Stimulated activated CD8-positive, alpha-beta memory T cell treated with anti-CD3 and anti-CD28 coated beads, Interleukin-15, amount 100 ng/mL, for 4 hours (primary cell): ENCODE measurements around the gene GTF2IRD1.
"Not testable (repeated sequence)": the region's sequence is repeated elsewhere in the genome, so short reads cannot be mapped to it uniquely, and the experiment has no call there.

Experiments used
- DNase-seq, 2 donors: peaks; one replicate each; pipeline ENCODE4 v3.0.0-alpha.2; 2020; ENCODE audit warnings: low read depth in 2 of 2

Gene GTF2IRD1

DNA sequence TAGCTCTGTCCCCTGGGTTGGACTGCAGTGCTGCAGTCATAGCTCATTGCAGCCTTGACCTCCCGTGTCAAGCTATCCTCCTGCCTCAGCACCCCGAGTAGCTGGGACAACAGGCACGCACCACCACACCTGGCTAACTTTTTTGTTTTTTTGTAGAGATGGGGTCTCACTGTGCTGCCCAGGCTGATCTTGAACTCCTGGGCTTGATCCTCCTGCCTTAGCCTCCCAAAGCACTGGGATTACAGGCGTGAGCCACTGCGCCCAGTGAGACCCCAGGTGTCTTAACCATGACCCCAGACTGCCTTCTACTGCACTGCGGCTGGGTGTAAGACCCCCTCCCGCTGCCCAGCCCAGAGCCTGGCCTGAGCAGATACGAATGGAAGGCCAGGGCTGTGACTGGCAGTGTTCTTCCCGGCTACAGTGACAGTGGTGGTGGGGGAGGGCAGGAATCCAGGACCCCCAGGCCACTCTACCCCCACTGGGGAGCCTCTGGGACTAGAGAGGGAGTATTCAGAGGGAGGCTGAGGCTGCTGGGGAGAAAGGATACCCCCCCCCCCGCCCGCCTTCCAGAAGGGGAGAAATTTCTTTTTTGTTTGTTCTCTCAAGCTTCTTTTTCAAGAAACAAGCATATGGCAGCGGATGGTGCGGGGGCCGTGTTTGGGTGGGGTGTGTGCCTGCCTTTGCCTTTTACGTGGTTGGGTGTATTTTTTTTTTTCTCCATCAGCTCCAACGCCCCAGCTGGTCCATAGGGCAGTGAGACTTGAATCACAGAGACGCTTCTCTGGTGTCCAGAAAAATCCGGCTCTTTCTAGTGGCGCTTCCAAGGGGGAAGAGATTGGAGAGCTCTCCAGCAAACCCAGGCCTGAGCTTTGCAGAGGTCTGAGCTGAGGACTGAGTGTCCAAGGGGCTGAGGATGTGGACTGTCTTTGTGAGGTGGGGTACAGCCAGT is 36.6 kb downstream of the GTF2IRD1 start:
- no peak for DNase-seq

DNA sequence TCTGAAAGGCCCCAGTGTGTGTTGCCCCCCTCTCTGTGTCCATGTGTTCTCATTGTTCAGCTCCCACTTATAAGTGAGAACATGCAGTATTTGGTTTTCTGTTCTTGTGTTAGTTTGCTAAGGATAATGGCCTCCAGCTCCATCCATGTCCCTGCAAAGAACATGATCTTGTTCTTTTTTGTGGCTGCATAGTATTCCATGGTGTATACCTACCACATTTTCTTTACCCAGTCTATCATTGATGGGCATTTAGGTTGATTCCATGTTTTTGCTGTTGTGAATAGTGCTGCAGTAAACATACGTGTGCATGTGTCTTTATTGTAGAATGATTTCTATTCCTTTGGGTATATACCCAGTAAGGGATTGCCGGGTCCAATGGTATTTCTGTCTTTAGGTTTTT is 37.8 kb downstream of the GTF2IRD1 start:
- DNase-seq: not testable (repeated sequence)

DNA sequence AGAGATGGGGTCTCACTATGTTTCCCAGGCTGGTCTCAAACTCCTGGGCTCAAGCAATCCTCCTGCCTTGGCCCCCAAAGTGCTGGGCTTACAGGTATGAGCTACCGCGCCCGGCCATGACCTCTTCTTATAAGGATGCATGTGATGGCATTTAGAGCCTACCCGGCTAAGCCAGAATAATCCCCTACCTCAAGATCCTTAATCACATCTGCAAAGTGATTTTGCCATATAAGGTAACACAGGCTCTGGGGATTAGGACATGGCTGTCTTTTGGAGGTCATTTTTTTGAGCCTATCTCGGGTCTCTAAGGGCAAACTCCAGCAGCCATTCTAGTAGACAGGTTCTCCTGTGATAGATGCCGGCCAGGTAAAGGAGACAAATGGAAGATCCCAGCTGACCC is 39.6 kb downstream of the GTF2IRD1 start:
- DNase-seq: no peak

DNA sequence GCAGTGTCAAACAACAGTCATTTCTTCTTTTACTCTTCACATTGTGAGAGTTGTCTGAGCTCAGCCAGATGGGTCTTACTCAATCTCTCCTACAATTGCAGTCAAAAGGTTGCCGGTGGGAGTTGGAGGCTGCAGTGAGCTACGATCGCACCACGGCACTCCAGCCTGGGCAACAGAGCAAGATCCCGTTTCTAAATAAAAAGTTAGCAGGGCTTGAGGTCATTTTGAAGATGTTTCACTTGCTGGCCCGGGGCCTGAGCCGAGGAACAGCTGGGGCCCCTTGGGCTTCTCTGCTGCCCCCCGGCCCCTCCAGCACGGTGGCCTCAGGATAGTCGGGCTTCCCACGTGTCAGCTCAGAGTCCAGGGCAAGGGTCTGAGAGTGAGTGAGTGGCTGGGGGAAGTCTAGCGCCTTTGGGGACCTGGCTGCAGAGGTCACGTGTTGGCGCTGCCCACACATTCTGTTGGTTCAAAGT is 40.4 kb downstream of the GTF2IRD1 start:
- no peak for DNase-seq

DNA sequence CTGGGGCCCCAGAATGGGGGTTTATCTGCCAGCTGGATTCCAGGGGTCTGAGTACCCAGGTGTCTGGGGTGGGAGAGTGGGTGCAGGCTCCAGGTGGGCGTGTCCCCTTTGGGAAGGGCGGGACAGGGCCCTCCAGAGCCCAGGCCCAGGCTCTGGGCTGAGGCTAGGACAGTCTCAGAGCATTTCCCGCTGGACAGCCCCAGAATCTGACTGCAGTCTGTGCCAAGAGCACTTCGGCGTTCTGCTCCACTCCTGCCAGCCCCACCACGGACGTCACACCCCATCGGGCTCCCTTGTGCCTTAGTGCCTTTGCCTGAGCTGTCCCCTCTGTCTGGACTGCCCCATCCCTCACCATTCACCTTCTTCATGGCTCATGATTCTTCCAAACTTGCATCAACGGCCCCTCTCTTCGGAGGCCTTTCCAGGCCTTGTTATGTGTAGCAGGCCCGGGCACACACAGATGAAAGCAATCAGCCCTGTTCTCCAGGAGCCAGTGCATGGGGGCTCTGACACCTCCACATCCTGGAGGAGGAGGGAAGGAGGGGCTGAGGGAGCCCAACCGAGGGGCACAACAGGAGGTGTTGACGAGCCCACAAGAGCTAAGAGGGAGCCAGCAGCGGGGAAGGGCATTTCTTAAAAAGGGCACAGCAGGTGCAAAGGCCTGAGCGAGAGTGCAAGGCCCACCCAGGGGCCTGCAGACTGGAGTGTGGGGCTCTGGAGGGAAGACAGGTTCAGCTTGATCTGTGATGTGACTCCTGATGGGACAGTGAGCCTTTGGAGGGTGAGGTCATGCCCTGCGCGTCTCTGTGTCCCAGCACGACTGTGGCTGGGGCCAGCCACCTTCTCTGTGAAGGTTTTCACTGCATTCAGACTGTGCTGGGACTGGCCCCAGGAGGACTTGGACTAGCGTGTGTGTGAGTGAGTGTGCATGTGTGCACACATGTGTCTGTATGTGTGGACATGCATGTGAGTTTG is 41.7 kb downstream of the GTF2IRD1 start:
- no peak for DNase-seq

DNA sequence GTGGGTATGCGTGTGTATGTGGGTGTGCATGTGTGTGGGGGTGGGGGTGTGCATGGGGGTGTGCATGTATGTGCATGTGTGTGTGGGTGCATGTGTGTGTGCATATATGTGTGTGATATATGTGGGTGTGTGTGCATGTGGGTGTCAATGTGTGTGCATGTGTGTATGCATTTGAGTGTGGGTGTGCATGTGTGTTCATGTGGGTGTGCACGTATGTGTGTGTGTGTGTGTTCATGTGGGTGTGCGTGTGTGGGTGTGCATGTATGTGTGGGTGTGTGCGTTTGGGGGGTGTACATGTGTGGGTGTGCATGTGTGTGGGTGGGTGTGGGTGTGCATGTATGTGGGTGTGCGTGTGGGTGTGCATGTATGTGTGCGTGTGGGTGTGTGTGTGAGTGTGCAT is 42.6 kb downstream of the GTF2IRD1 start:
- DNase-seq: no peak

DNA sequence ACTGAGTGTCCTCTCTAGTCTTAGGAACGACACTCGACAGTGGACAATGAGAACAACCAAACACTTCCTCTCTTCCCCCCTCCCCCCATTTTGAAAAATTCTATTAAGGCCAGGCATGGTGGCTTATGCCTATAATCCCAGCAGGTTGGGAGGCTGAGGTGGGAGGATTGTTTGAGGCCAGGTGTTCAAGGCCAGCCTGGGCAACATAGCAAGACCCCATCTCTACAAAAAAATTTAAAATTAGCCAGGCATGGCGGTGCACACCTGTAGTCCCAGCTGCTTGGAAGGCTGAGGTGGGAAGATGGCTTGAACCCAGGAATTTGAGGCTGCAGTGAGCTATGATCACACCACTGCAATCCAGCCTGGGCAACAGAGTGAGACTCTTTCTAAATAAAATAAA is 43.1 kb downstream of the GTF2IRD1 start:
- not testable (repeated sequence) for DNase-seq

DNA sequence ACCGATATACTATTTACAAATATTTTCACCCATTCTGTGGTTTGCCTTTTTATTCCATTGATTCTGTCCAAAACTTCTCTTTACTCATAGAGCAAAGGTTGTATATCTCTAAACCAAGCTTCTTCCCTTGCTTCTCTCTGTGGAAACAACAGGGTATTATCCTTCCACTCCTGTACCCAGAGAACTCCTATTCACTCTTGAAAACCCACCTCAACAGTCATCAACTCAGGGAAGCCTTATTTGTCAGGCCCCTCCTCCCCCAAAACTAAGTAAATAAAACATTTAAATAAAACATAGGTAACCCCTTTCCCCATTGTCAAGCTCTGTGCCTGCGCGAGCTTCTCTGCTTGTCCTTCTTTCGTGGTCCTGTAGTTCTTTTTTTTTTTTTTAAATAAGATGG is 44.6 kb downstream of the GTF2IRD1 start:
- DNase-seq: no peak

DNA sequence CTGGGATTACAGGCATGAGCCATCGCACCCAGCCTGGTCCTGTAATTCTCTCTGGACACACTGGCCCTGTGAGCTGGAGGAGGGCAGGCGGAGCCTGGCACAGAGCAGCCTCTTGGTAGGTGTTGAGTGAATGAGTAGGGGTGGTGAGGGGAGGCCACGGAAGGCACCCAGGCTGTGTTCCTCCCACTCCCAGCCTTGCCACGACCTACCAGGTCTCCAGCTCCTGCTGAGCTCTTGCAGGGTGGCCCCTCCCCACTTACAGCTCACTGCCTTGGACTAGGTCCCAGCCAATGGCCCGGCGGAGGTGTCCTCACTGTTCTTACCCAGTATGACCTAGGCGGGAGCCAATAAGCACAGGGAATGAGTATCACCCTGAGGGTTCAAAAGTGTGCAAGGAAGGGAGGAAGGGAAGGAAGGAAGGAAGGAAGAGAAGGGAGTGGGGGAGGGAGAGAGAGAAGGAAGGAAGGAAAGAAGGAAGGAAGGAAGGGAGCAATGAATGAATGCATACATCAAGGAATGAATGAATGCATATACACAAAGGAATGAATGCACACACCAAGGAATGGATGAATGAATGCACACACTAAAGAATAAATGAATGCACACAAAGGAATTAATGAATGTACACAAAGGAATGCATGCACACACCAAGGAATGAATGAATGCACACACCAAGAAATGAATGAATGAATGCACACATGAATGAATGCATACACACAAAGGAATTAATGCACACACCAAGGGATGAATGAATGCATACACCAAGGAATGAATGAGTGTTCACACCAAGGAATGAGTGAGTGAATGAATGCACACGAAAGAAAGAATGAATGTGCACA is 45.5 kb downstream of the GTF2IRD1 start:
- DNase-seq: no peak

DNA sequence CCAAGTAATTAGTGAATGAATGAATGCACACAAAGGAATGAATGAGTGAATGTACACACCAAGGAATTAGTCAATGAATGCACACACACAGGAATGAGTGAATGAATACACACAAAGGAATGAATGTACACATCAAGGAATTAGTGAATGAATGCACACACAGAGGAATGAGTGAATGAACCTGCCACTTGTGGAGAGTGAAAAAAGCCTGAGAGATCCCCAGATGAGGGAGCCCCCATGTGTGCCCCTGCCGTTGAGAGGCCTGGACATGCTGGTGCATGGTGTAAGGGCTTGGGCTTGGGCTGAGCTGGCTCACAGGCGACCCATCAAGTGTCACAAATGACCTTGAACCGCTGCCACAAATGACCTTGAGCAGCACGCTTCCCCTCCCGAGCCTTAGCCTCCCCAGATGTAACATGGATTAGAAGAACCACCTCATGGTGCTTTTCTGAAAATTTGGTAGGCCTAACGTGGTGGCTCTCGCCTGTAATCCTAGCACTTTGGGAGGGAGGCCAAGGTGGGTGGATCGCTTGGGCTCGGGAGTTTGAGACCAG is 46.2 kb downstream of the GTF2IRD1 start:
- no peak for DNase-seq

DNA sequence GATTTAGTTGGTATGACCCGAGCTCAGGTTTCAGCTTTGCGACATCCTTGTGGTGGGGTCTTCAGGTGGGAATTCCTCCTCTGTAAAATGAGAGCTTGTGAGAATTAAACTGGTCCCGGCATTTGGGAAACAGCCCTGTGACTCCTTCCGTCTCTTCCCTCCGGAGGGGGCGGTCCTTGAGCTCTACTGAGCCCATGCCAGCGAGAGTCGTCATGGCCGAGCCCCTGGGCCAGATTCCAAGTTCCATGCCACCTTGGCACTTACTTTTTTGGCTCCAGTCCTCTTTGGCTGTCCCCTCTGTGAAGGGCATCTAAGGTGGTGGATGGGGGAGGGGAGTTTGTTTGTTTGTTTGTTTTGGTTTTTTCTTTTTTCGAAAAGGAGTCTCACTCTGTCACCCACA is 47.6 kb downstream of the GTF2IRD1 start:
- DNase-seq: no peak

DNA sequence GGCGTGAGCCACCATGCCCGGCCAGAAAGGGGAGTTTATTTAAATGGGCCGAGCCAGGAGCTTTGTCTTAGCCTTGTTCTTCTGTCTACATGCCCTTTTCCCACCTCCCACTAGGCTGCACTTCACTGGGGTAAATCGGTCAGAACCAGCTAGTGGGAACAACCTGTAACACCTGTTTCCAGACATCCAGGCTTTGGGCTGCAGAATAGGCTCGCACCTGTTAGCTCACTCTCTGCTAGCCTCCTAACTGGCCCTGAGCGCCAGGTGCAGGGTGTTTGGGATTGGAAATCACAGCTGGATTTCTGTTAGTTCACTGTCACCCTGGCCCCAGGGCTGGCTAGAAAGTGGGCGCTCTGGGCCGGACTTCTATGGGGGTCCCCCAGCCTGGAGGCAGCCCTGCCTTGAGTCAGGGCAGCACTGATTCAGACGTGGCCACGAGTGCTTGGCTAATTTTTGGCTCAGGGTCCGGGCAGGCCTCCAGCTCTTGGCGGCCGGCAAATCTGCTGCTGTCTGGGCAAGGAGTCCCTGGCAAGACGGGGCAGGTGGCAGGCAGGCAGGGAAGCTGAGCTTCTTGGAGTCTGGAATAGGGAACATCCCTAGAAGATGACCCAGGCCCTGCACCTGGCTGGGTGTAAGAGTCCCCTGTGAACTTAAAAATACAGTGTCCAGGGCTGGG is 48.6 kb downstream of the GTF2IRD1 start:
- DNase-seq: no peak

DNA sequence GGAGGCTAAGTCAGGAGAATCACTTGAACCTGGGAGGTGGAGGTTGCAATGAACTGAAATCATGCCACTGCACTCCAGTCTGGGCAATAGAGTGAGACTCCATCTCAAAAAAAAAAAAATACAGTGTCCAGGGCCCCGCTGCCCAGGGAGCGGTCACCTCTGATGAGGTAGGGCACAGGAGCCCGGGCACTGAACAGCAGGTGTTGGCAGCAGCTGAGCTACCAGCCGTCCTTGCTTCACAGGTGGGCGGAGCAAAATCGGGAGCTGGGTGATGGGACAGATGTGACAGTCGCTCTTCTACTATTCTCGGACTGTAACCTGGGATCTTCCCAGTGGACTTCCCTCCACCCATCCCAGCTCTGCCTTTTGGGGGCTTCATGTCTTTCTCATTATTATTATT is 49.4 kb downstream of the GTF2IRD1 start:
- DNase-seq: no peak

DNA sequence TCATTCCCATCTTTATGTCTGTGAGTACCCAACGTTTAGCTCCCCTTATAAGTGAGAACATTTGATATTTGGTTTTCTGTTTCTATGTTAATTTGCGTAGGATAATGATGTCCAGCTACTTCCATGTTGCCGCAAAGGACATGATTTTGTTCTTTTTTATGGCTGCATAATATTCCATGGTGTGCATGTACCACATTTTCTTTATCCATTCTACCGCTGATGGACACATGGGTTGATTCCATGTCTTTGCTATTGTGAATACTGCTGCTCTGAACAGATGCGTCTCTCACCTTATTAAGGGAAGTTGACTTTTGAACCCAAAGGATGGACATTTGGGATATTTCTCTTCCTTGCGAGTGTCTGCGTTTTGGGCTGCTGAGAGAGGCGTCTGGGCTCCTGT is 50.2 kb downstream of the GTF2IRD1 start:
- DNase-seq: no peak

DNA sequence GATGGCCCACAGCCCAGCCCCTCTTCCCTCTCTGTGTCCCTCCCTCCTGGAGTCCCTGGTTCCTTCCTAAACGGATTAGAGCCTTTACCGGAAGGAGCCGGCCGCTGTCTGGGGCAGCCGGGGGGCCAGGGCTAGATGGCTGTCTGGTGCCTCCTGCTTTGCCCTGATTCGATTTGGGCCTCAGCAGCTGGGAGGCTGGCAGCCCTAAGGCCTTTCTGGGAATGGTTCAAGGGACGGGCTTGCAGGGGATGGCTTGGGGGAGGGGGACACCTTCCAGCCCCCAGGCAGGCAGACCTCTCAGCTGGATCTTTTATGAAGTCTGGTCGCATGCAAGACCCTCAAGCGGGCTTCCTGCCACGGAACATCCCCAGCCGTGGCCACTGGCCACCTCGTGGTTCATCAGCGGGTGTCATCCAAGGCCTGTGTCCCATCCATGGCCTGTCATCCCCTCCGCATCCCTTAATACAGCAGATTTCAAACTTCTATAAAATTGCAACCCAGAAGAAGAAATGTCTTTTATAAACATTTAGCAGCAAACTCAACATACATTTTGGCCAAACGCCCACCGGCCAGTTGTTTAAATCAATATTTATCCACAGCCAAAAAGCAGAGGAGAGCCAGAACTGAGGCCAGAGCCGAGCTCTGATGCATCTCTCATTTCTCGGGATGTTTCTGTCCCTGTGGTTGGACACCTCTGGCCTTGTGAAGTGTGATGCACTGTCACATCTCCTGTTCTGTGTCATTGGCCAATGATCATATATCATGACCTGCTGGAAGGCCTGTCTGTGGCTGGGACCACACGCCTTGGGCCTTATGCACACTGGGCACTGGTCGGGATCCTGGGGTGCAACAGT is 52.0 kb downstream of the GTF2IRD1 start:
- no peak for DNase-seq

DNA sequence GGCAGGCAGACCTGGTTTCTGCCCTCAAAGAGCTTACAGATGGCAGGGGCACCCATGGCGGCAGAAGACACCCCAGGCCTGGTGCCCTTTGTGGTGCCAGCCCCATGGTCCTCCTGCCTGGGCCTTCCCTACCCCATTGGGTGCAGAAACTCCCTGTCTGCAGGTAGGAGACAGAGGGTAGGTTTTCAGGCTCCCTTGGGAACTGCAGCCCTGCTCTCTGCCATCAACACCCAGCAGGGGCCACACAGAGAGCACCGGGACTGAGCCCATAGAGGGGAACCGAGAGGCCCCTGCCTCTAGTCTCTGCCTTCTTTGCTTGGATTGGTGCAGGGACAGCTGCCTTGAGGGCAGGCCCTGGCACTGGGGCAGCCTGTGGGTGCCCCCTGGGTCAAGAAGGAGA is 52.6 kb downstream of the GTF2IRD1 start:
- no peak for DNase-seq

DNA sequence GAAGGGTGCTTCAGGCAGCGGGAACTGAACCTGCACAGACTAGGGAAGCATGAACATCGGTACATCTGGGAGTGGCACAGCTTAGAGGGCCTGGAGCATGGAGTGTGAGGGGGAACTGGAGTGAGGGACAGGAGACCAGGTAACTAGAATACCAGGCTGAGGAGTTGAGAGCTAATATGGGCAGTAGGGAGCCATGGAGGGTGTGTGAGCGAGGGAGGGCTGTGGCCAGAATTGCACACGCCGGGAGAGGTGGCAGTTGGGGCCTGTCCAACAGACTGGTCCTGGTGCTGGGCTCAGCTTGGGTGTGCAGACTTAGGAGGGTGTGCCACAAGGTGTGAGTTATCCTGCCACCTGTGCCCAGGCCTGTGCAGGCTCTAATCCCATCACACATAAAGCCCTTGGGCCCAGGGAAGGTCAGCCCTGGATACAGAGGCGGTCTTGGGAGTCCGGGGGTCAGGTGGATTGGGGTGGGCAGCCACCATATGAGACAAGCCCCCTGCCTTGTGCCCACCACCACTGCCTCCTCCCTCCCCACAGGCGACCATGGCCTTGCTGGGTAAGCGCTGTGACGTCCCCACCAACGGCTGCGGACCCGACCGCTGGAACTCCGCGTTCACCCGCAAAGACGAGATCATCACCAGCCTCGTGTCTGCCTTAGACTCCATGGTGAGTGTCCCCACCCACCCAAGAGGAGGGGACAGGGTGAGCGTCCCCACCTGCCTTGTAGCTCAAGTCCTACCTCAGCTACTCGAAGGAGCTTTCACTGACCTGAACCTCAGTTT is 54.0 kb downstream of the GTF2IRD1 start:
- no peak for DNase-seq

DNA sequence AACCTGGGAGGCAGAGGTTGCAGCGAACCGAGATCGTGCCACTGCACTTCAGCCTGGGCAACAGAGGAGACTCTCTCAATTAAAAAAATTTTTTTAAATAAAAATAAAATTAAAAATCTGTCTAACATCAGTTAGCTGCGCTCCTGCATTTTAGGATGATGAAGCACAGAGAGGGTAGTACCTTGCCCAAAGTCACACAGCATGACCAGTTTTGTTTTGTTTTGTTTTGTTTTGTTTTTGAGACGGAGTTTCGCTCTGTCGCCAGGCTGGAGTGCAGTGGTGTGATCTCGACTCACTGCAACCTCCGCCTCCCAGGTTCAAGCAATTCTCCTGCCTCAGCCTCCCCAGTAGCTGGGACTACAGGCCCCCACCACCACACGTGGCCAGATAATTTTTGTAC is 55.7 kb downstream of the GTF2IRD1 start:
- DNase-seq: not testable (repeated sequence)

DNA sequence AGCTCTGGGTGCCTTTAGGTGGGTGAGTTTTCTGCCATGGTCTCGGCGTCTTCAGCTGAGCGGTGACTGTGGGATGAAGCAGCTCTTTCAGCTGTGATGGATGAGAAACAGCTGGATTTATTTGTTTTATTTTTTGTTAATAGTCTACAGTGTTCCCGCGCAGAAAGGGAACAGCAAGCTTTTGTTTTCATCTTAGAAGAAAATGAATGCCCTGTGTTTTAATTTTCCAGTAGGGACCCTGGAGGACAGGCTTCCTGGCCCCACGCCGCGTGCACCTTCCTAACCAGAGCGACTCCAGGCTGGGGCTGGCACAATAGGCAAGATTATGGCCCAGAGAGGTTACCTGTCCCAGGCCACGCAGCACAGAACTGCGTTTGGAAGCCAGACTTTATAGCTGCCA is 57.6 kb downstream of the GTF2IRD1 start:
- DNase-seq: no peak
